ENCODE data around the gene CNTRL.

GRCh38 chr9:121107029-121107428, 32.3 kb downstream of the CNTRL start:
- TF ChIP-seq EZH2 (IDR thresholded peaks at IDR 0.05; ENCODE audit: low read length, missing control alignments) (no peak), CTCF (conservative IDR thresholded peaks at IDR 0.05 in 1 of 2, IDR thresholded peaks at IDR 0.05 in 1 of 2; ENCODE audit: low read depth in 1 of 2, low read length in 2 of 2) (no peak)
